IPS DF 4.7 (cell line): ENCODE results near the gene TMTC2.

Source experiments
- DNase-seq: peaks from one replicate; pipeline ENCODE4 v3.0.0-alpha.2; 2013; ENCODE audit warnings: low spot score; ENCODE audit errors: extremely low read depth

TMTC2 gene

GRCh38 chr12:82686168-82687020 lies at the start of gene TMTC2:
TMTC2 (plus strand) TSS chr12:82686906.
- DNase-seq = no peak

DNA sequence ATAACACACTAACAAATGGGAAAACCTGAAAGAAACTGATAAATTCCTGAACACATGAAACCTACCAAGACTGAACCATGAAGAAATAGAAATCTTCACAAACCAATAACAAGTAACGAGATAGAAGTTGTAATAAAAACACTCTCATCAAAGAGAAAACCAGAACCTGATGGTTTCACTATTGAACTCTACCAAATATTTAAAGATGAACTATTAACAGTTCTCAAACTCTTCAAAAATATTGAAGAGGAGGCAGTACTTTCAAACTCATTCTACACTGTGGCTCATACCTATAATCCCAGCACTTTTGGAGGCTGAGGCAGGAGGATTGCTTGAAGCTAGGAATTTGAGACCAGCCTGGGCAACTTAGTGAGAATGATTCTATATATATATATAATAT lies 48.4 kb upstream of the TMTC2 start:
- DNase-seq = no peak

DNA sequence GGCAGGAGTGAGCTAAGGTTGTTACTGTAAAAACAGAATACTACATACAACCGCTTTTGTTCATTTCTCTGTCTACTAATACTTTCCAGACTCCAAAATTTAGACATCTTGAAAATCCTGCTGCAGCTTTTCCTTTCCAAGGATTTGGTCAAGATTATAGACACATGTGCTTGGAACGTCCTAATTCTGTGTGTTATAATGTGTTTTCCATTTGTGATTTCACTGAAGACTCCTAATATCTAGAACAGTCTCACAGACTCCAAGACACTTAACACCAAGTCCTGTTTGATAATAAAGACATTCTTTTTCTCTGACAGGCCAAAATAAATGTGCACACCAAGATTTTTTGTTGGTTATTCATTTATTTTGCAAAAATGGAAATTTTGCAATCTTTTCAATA lies 41.8 kb upstream of the TMTC2 start:
- no peak for DNase-seq

- DNase-seq = no peak
Measured at GRCh38 chr12:82645414-82645813, 41.3 kb upstream of the TMTC2 start.

GRCh38 chr12:82647853-82648252 lies 38.9 kb upstream of the TMTC2 start:
- no peak for DNase-seq

DNA sequence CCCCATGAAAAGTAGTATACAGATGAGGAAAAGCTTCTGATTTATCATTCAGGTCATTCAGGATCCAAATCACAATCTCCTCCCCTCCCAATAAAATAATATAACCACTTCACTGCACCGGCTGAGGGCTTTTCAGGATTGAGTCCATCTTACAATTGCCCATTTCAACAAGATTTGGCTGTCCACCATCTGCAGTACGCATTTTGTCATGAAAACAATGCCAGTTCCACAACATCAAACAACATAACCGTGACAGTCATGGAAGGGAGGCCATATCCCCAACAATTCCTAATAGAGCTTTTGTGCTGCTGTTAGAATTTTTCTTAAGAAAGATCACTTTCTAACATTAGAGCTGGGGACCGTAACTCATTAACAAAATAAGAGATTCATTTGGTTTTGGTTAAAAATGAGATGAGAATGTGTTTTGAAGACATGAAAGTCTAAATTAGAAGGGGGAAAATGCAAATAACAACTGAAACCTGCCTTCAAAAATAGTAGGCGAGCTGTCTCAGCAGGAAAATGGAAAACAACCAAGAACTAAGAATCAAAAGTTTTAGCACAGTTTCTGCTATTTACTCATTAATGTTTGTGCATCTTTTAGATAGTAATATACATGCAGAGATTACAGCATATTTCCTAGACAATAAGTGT lies 38.3 kb upstream of the TMTC2 start:
- DNase-seq = no peak

- DNase-seq = no peak
Measured at GRCh38 chr12:82650627-82651337, 35.9 kb upstream of the TMTC2 start.

GRCh38 chr12:82651489-82651888 lies 35.2 kb upstream of the TMTC2 start:
- no peak for DNase-seq

DNA sequence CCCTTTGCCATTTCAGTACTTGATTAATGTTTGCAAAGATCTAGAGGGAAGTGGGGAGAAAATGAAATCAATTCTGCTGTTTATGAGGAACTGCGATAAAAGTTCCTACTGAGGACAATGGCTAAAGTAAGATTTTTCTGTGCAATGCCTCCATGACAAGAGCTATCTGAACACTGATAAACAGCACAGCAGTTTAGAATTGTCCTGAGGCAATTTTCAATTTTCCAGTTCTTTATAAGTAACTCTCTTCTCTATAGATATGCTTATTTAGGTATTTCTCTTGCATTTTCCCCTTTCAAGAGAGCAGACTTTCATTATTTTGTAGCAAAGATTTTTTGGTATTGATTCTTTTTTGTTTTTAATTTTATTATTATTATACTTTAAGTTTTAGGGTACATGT lies 34.6 kb upstream of the TMTC2 start:
- DNase-seq = no peak

DNA sequence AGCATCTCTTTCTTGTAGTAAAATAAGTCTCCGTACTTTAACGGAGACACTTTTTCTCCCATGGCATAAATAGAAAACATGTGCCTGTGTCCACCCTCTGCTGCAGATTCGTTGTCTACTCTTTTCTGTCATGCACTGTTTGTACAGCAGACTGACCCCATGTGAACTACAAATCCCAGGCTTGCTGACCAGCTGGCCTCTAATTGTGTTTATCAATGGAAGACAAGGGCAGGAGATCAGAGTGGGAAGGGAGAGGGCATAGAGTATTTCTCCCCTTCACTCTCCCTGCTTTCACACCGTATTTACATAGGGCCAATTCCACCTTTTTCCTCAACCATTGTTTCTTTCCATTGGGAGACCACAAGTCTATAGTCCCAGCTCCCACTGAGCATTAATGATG lies 31.0 kb upstream of the TMTC2 start:
- DNase-seq = no peak

- DNase-seq = no peak
Measured at GRCh38 chr12:82659343-82660207, 27.1 kb upstream of the TMTC2 start.

DNA sequence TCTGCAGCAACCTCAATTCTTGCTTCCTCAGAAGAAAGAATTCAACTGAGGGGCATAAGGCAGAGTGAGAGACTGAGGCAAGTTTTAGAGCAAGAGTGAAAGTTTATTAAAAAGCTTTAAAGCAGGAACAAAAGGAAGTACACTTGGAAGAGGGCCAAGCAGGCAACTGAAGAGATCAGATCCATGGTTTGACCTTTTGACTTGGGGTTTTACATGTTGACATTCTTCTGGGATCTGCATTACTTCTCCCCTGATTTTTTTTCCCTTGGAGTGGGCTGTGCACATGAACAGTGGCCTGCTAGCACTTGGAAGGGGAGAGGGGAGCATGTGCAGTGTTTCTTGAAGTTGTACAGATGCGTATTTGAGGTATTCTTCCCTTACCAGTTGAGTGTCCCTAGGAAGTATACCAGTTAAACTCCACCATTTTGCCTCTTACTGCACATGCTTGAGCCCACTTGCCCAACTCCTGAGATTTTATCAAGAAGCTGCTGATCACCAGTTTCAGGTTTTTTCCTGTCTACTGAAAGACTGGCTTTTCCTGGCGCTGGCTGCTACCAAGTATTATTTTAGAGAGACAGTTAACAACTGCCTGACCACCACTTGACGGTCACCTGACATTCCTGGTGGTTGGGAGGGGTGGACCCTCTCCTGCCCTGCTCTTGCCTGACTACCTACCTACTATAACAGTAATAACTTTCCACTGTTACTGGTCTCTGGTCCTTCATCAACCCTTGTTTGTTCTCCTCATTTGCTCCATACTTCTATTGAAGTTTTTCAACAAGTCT lies 26.0 kb upstream of the TMTC2 start:
- DNase-seq = no peak

GRCh38 chr12:82663893-82664292 lies 22.8 kb upstream of the TMTC2 start:
- no peak for DNase-seq

- DNase-seq = no peak
Measured at GRCh38 chr12:82665142-82665923, 21.4 kb upstream of the TMTC2 start.

GRCh38 chr12:82666830-82667229 lies 19.9 kb upstream of the TMTC2 start:
- DNase-seq = no peak

DNA sequence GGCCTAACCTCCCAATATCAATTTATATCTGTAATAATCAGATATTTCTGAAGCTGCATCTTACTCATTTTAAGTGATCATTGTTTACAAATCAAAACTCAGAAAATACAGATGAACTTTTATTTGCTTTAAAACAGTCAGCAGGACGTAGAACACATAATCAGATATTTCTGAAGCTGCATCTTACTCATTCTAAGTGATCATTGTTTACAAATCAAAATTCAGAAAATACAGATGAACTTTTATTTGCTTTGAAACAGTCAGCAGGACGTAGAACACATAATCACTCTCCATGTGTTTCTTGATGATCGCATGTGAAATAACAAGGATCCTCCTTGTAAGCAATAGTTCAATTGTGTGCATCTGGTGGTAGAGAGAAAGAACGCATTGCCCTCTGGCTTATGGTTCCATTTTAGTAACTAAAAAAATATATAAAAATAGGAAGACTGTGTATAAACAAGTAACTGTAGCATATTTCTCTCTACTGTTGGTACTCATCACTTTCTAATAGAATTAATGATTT lies 15.0 kb upstream of the TMTC2 start:
- DNase-seq = no peak

GRCh38 chr12:82672811-82673495 lies 13.8 kb upstream of the TMTC2 start:
- no peak for DNase-seq

DNA sequence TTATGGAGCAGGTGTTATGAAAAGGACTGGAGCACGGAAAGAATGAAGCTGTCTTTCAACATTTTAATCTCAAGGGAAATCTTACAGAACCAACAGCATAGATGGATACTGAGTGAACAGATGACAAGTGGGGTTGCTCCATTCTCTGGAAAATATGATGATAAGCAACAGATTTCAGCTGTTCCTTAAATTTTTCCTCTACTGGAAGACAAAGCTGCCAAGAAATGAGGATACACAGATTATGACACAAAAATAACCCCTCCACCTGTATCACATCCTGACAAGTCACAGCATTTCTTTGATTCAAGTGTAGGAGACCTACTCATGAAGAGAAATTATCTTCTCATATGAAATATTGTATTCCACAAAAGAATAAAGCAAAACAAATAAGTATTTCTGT lies 13.0 kb upstream of the TMTC2 start:
- DNase-seq = no peak

GRCh38 chr12:82675246-82675645 lies 11.5 kb upstream of the TMTC2 start:
- no peak for DNase-seq
